DND-41 (cell line): Measurements from ENCODE around the gene ACER3.

Experiments used
- ATAC-seq: fragments of 200-7000 bp; cut with Tn5 transposase; 3 replicates; pipeline ENCODE4 v1.9.1; 2021; ENCODE audit warnings: low read depth; ENCODE audit not compliant: insufficient read depth
- DNase-seq: peaks from one replicate; pipeline ENCODE4 v3.0.0-alpha.2; 2020
- H2AFZ ChIP-seq: 2 replicates; pipeline ENCODE4 v1.6.0; 2012; ENCODE audit warnings: low read depth, low read length
- H3K27ac ChIP-seq: 2 replicates; pipeline ENCODE4 v1.5.1; 2012; ENCODE audit warnings: low read length, inconsistent platforms
- H3K27me3 ChIP-seq: fragments of 200-600 bp; sonication (generic); 2 replicates; pipeline ENCODE4 v1.6.0; 2012; ENCODE audit warnings: low read length, mild to moderate bottlenecking, inconsistent platforms; ENCODE audit not compliant: insufficient read depth, poor library complexity
- H3K36me3 ChIP-seq: 2 replicates; pipeline ENCODE4 v1.5.1; 2012; ENCODE audit warnings: low read length, inconsistent platforms; ENCODE audit not compliant: insufficient read depth
- H3K4me1 ChIP-seq: 2 replicates; pipeline ENCODE4 v1.5.1; 2012; ENCODE audit warnings: mild to moderate bottlenecking, low read length; ENCODE audit not compliant: insufficient read depth
- H3K4me2 ChIP-seq: 2 replicates; pipeline ENCODE4 v1.6.0; 2012; ENCODE audit warnings: mild to moderate bottlenecking, moderate library complexity, low read length, inconsistent platforms; ENCODE audit not compliant: insufficient read depth
- H3K4me3 ChIP-seq, 2 experiments: fragments of 200-600 bp in 1 of 2; shearing (Covaris generic) in 1 of 2; 2 replicates each; pipeline ENCODE4 v1.5.1; 2012 to 2016; ENCODE audit warnings: inconsistent platforms in 2 of 2, low read length in 2 of 2, mild to moderate bottlenecking in 2 of 2, low read depth in 1 of 2, moderate library complexity in 1 of 2
- H3K79me2 ChIP-seq: 2 replicates; pipeline ENCODE4 v1.6.0; 2012; ENCODE audit warnings: low read length, inconsistent platforms; ENCODE audit not compliant: insufficient read depth
- H3K9ac ChIP-seq: 2 replicates; pipeline ENCODE4 v1.6.0; 2012; ENCODE audit warnings: low read depth, mild to moderate bottlenecking, inconsistent platforms, low read length, moderate library complexity
- H3K9me3 ChIP-seq: 2 replicates; pipeline ENCODE4 v1.5.1; 2012; ENCODE audit warnings: low read length, moderate library complexity, mild to moderate bottlenecking, inconsistent platforms; ENCODE audit not compliant: insufficient read depth, severe bottlenecking
- H4K20me1 ChIP-seq: 2 replicates; pipeline ENCODE4 v1.6.0; 2012; ENCODE audit warnings: low read length; ENCODE audit not compliant: insufficient read depth
- EZH2 ChIP-seq: IDR thresholded peaks from 3 replicates; pipeline ENCODE4 v1.6.1; 2012; ENCODE audit warnings: borderline replicate concordance, low read depth, mild to moderate bottlenecking, moderate library complexity, low read length, inconsistent platforms; ENCODE audit not compliant: severe bottlenecking
- TF ChIP-seq, protein P1 (sequence below): IDR thresholded peaks from 2 replicates; pipeline ENCODE4 v1.5.1; 2012; ENCODE audit warnings: borderline replicate concordance, low read length, moderate library complexity, mild to moderate bottlenecking; ENCODE audit not compliant: poor library complexity, severe bottlenecking; ENCODE audit errors: extremely low read depth

Gene ACER3

GRCh38 chr11:77039491-77040400 lies 179.0 kb downstream of the ACER3 start:
- Histone ChIP-seq H3K36me3 (no peaks in the 10 kb centered on the region), H3K9me3 (no peaks in the 10 kb centered on the region), H3K27me3 (no peaks in the 10 kb centered on the region), H4K20me1 (no peaks in the 10 kb centered on the region), H3K4me2 (no peak overlapping the region), H3K27ac (no peak overlapping the region), H3K4me3 (no peak overlapping the region), H3K9ac (no peak overlapping the region), H2AFZ (no peak overlapping the region), H3K79me2 (no peaks in the 10 kb centered on the region), H3K4me1 (no peaks in the 10 kb centered on the region)
- DNase-seq (no peak), ATAC-seq (no peak)
- no peak for TF ChIP-seq EZH2
- TF ChIP-seq, protein P1, sequence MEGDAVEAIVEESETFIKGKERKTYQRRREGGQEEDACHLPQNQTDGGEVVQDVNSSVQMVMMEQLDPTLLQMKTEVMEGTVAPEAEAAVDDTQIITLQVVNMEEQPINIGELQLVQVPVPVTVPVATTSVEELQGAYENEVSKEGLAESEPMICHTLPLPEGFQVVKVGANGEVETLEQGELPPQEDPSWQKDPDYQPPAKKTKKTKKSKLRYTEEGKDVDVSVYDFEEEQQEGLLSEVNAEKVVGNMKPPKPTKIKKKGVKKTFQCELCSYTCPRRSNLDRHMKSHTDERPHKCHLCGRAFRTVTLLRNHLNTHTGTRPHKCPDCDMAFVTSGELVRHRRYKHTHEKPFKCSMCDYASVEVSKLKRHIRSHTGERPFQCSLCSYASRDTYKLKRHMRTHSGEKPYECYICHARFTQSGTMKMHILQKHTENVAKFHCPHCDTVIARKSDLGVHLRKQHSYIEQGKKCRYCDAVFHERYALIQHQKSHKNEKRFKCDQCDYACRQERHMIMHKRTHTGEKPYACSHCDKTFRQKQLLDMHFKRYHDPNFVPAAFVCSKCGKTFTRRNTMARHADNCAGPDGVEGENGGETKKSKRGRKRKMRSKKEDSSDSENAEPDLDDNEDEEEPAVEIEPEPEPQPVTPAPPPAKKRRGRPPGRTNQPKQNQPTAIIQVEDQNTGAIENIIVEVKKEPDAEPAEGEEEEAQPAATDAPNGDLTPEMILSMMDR: peak; percentile 45

DNA sequence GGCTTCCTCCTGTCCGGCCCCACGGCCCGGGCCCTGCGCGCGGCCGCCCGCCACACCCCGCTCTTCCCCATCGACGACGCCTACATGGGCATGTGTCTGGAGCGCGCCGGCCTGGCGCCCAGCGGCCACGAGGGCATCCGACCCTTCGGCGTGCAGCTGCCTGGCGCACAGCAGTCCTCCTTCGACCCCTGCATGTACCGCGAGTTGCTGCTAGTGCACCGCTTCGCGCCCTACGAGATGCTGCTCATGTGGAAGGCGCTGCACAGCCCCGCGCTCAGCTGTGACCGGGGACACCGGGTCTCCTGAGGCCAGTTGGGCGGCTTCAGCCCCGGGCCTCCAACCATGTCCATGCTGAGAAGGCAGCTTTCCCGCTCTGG lies 179.7 kb downstream of the ACER3 start:
- H3K9me3 ChIP-seq: no peaks in the 10 kb centered on the region
- H3K27me3 ChIP-seq: no peaks in the 10 kb centered on the region
- H3K4me1 ChIP-seq: no peaks in the 10 kb centered on the region
- no peak overlapping the region for H3K9ac ChIP-seq
- TF ChIP-seq, protein P1: no peak
- TF ChIP-seq EZH2: no peak
- H4K20me1 ChIP-seq: no peaks in the 10 kb centered on the region
- ATAC-seq: no peak
- H3K27ac ChIP-seq: no peak overlapping the region
- H3K4me2 ChIP-seq: no peak overlapping the region
- H3K4me3 ChIP-seq: no peak overlapping the region
- DNase-seq: no peak
- no peaks in the 10 kb centered on the region for H3K36me3 ChIP-seq
- no peaks in the 10 kb centered on the region for H3K79me2 ChIP-seq
- H2AFZ ChIP-seq: no peak overlapping the region

DNA sequence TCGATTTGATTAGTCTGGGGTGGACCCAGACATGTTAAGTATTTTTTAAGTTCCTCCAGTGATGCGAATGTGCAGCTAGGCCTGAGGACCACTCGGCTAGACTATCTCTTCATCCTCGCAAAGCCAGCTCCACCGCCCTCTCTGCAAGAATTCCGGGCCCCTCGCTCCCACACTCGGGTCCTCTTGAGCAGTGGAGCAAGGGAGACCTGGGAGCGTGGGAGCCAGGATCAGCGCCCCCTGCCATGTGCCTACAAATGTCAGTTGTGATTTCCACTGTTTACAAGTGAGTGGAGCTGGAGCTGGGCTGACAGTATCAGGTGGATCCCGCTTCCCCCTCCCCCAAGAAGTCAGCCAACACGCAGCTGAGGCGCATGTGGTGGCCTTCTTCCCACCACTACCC lies 180.2 kb downstream of the ACER3 start:
- no peak overlapping the region for H3K4me3 ChIP-seq
- H3K4me2 ChIP-seq: no peak overlapping the region
- no peak for TF ChIP-seq EZH2
- TF ChIP-seq, protein P1: no peak
- H3K36me3 ChIP-seq: no peaks in the 10 kb centered on the region
- H3K9ac ChIP-seq: no peak overlapping the region
- DNase-seq (no peak), ATAC-seq (no peak)
- no peaks in the 10 kb centered on the region for H3K9me3 ChIP-seq
- H3K4me1 ChIP-seq: no peaks in the 10 kb centered on the region
- no peak overlapping the region for H3K27ac ChIP-seq
- no peaks in the 10 kb centered on the region for H3K27me3 ChIP-seq
- no peaks in the 10 kb centered on the region for H3K79me2 ChIP-seq
- H2AFZ ChIP-seq: no peak overlapping the region
- no peaks in the 10 kb centered on the region for H4K20me1 ChIP-seq
